NCI-H146 (cell line): ENCODE measurements around the gene MVB12A.

Experiments
- DNase-seq: peaks from one replicate; lab custom pipeline; 2025; lab: John Stamatoyannopoulos, UW

MVB12A gene

DNA sequence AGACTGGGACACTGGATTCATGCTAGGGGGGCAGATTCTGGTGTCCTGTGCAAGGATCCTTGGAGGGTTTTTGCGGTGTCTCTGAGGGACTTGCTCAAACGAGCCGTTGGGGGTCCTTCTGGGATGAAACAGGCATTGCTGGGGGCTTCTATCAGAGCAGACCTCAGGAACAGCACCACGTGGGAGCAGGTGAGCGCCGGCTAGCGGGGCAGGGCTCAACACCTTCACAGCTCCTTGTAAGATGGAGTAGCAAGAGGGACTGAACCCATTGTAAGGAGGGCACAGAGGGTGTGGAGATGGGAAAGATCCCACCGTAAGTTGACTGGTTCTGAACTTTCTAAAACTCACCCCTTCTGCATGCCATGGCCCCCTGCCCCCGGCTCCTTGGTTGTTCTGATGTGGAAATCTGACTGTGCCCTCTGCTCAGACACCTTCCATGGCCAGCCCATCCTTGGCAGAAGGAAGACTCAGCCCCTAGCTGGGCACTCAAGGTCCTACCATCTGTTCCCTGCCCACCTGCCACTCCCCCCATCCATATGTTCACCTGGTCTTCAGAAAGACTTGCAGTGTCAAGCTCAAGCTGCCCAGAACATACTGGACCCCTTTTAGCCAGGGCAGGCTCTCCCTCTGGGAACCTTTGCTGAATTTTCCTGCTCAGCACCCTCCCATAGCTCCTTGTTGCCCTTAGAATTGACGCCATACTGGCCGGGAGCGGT is 51.7 kb downstream of the MVB12A start:
- no peak for DNase-seq

DNA sequence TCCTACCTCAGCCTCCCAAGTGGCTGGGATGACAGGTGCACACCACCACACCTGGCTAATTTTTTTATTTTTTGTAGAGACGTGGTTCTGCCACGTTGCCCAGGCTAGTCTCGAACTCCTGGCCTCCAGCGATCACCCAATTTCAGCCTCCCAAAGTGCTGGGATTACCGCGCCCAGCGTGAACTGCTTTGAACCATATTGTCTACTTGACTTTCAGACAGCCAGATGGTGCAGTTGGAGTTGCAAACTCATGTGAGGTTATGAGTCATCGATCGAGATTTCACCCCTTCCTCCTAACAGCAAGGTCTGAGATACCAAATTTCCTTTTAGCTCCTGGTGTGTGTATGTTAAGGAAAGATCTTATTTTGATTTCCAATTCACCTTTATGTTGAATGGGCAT is 53.2 kb downstream of the MVB12A start:
- no peak for DNase-seq
